AG09319 (cell line): ENCODE data around the gene ASTL.
A peak's percentile ranks its signal among the peaks of the same experiment; 100 is the strongest.

Experiments
- DNase-seq: peaks from one replicate; pipeline ENCODE4 v3.0.0-alpha.2; 2010; ENCODE audit warnings: low read depth; ENCODE audit errors: extremely low read depth
- TF ChIP-seq, protein P1 (sequence below): IDR thresholded peaks from 2 replicates; pipeline ENCODE4 v1.5.1; 2011; ENCODE audit warnings: low read depth, mild to moderate bottlenecking, inconsistent platforms, low read length, moderate library complexity

The ASTL gene

DNA sequence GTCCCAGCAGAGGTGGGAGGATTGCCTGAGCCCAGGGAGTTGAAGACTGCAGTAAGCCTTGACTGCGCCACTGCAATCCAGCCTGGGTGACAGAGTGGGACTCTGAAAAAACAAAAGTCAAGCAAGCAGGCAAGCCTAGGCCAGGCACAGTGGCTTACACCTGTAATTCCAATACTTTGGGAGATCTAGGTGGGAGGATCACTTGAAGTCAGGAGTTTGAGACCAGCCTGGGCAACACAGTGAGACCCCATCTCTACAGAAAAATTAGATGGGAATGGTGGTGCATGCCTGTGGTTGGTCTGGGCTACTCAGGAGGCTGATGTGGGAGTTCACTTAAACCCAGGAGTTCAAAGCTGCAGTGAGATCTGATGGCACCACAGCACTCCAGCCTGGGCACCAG lies 41.7 kb upstream of the ASTL start:
- TF ChIP-seq, protein P1, sequence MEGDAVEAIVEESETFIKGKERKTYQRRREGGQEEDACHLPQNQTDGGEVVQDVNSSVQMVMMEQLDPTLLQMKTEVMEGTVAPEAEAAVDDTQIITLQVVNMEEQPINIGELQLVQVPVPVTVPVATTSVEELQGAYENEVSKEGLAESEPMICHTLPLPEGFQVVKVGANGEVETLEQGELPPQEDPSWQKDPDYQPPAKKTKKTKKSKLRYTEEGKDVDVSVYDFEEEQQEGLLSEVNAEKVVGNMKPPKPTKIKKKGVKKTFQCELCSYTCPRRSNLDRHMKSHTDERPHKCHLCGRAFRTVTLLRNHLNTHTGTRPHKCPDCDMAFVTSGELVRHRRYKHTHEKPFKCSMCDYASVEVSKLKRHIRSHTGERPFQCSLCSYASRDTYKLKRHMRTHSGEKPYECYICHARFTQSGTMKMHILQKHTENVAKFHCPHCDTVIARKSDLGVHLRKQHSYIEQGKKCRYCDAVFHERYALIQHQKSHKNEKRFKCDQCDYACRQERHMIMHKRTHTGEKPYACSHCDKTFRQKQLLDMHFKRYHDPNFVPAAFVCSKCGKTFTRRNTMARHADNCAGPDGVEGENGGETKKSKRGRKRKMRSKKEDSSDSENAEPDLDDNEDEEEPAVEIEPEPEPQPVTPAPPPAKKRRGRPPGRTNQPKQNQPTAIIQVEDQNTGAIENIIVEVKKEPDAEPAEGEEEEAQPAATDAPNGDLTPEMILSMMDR, result no peak
- no peak for DNase-seq

DNA sequence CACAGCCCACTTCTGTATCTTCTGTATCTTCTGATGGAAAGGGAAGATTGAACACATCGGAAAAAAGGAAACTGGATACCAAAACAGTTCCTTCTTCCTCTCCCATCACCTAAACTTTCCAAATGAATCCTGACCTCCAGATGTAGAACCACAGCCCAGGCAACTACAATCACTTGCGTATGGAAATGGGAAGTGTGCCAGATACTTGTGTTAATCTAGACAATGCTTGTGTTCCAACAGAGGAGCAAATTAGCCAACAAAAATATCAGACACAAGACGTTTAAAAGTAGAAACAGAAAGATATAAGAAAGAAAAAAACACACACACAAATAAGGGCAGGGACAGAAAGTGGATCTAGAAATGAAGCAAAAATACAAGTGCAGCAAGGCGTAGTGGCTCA lies 38.4 kb upstream of the ASTL start:
- no peak for DNase-seq
- TF ChIP-seq, protein P1, result no peak

DNA sequence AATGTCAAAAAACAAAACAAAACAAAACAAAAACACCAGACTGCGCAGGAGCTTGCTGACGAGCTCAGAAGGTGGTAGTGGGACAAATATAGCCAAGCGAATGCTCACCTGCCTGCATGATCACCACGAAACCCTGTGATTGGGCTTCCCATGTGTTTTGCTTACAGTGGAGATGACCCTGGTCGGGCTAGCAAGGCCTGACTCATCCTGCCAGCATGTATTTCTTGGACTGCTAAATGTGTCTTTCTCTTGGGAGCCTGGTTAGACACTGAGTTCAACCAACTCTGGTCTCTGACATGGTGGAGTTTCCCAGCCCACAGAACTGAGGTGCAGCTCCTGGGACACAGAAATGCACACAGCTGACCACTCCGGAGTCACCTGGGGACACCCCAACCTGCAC lies 37.6 kb upstream of the ASTL start:
- no peak for DNase-seq
- TF ChIP-seq, protein P1, result no peak

DNA sequence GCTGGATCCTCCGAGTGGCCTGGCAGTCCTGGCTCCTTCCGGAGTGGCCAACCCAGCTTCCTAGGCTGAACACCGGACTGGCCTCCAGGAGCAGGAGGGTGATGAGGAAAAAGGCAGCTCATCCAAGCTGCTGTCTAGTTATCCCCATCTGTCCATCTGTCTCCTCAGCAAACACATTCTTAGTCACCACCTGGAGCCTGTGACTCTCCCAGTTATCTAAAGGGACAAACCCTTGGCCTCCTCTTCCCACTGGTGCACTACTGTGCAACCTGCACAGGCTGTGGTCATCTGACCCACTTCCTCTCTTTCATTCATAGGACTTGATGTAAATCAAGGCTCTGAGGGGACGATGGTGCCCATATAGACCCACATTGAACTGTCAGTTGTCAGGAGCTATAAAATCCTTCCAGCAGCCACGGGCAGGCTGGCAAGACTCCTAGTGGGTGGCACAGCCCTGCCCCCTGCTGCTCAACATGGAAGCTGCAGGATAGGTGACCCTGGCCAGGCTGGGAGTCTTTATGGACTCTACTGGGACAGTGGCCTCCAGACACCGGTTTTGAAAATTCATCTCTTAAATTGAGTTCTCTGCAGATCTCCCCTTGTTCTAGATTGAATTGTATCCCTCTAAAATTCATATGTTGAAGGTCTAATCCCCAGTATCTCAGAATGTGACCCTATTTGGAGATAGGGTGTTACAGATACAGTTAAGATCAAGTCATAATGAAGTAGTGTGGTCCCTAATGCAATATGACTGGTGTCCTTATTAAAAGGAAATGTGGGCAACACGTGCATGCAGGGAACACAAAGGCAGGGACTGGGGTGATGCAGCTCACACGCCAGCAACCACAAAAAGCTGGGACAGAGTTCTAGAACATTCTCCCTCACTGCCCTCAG lies 36.2 kb upstream of the ASTL start:
- peak; percentile 15 for DNase-seq
- TF ChIP-seq, protein P1, result peak; percentile 91

DNA sequence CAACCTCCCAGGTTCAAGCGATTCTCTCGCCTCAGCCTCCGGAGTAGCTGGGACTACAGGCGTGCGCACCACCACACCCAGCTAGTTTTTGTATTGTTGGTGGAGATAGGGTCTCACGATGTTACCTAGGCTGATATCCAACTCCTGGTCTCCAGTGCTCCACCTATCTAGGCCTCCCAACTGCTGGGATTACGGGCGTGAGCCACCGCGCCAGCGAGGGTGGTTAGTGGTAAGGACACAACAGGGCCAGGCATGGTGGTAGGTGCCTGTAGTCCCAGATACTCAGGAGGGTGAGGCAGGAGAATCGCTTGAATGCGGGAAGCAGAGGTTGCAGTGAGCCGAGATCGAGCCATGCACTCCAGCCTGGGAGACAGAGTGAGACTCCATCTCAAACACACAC lies 33.5 kb upstream of the ASTL start:
- TF ChIP-seq, protein P1, result no peak
- no peak for DNase-seq

DNA sequence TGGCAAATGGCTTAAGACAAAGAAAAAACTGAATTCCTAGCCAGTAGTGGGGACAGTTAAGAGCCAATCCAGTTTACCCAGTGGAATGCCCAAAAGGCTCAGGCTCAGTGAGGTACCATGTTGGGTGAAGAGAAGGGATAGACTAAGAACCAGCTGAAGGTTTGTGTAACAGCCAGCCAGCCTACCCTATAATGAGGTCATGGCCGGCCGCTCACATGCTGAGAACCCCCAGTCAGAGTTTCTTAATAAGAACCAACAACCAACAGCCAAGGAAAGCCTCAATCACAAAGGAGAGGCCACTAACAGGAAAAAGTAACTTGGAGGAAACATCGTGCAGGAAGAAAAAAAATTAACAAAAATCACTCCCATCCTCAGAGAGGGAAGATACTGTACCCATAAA lies 32.3 kb upstream of the ASTL start:
- TF ChIP-seq, protein P1, result no peak

DNA sequence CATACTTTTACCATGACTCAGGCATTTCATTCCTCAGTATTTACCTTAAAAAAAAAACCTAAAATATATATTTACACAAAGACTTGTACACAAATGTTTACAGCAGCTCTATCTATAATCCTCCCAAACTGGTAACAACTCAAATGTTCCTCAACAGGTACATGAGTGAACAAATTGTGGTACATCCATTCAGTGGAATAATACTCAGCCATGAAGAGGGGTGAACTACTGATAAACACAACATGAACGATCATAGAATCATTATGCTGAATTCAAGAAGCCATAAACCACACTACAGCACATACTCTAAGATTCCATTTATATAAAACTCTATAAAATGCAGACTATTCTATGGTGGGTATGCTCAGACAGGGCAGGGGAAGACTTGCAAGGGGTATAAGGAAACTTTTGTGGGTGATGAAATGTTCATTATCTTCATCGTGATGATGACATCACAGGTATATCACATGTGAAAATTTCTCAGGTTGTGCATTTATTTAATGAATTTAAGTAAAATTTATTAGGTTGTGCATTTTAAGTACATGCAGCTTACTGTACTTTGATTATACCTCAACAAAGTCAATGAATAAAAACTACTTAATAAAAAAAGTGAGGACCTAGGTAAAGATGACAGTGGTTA lies 31.7 kb upstream of the ASTL start:
- DNase-seq, result no peak
- TF ChIP-seq, protein P1, result no peak

More for the DNA sequence above, 32.3 kb upstream of the ASTL start:
- no peak for DNase-seq
